Activated naive CD4-positive, alpha-beta T cell treated with anti-CD3 and anti-CD28 coated beads, Interleukin-2, amount 10 ng/mL, durations not matched to agents 7 days and 5 days (primary cell): ENCODE measurements around the gene SPZ1.
"Not testable (repeated sequence)": the region's sequence is repeated elsewhere in the genome, so short reads cannot be mapped to it uniquely, and the experiment has no call there.

ENCODE experiments used
- CTCF ChIA-PET: fragments of 350-600 bp; sonication (Branson Sonifier 250); formaldehyde crosslinking; loops from one replicate; lab custom pipeline; 2021; ENCODE audit warnings: antibody characterized with exemption; lab: Charles Lee
- DNase-seq: peaks from one replicate; pipeline ENCODE4 v3.0.0-alpha.2; 2020
- H3K27ac Mint-ChIP-seq: one replicate; pipeline ENCODE4 v1.8.0; 2021; ENCODE audit warnings: mild to moderate bottlenecking, moderate library complexity, mixed read lengths
- H3K27me3 Mint-ChIP-seq: one replicate; pipeline ENCODE4 v1.8.0; 2021; ENCODE audit warnings: mild to moderate bottlenecking, mixed read lengths
- H3K36me3 Mint-ChIP-seq: one replicate; pipeline ENCODE4 v1.8.0; 2021; ENCODE audit warnings: mixed read lengths
- H3K4me1 Mint-ChIP-seq: one replicate; pipeline ENCODE4 v1.8.0; 2021; ENCODE audit warnings: mixed read lengths
- H3K4me3 Mint-ChIP-seq: one replicate; pipeline ENCODE4 v1.8.0; 2021; ENCODE audit warnings: mild to moderate bottlenecking, moderate library complexity, mixed read lengths
- H3K9me3 Mint-ChIP-seq: one replicate; pipeline ENCODE4 v1.8.0; 2021; ENCODE audit warnings: mixed read lengths

Gene SPZ1

GRCh38 chr5:80351019-80351418 lies 31.2 kb downstream of the SPZ1 start:
- DNase-seq, CTCF ChIA-PET, H3K27me3 Mint-ChIP-seq, H3K9me3 Mint-ChIP-seq, H3K27ac Mint-ChIP-seq, H3K36me3 Mint-ChIP-seq, H3K4me1 Mint-ChIP-seq, H3K4me3 Mint-ChIP-seq: not testable (repeated sequence)

DNA sequence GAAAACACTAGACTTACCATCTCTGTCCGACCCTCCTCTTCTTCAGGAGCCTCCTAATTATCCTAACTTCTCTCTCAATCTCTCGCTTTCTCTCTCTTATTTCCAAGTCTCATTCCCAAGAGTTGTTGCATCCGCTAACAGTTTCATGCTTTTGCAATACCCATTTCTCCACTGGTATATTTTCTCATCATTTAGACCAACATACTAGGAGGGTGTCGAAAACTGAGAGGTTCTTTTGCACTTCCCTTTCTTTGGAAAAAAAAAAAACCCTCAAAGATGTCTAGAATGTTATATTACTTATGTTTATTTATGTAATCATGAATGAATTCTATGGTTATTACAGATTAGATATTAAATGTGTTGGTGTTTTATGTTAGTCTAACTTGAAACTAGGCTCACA lies 35.9 kb downstream of the SPZ1 start:
- no peak overlapping the region for H3K4me3 Mint-ChIP-seq
- no peak for DNase-seq
- peaks cover 7% of the 10 kb centered on the region for H3K27me3 Mint-ChIP-seq
- no peaks in the 10 kb centered on the region for H3K9me3 Mint-ChIP-seq
- no peaks in the 10 kb centered on the region for H3K36me3 Mint-ChIP-seq
- CTCF ChIA-PET, result no interaction called here
- H3K4me1 Mint-ChIP-seq, result no peaks in the 10 kb centered on the region
- no peak overlapping the region for H3K27ac Mint-ChIP-seq

GRCh38 chr5:80357671-80358070 lies 37.9 kb downstream of the SPZ1 start:
- H3K4me1 Mint-ChIP-seq, result no peaks in the 10 kb centered on the region
- no peaks in the 10 kb centered on the region for H3K36me3 Mint-ChIP-seq
- CTCF ChIA-PET, result interaction anchor here (1.1 to 1.3 kb wide), 2 partner anchors 12 to 28 kb away, joined by 3 to 4 read pairs; no protein-coding TSS in a partner anchor
- no peak for DNase-seq
- H3K9me3 Mint-ChIP-seq, result no peaks in the 10 kb centered on the region
- no peak overlapping the region for H3K4me3 Mint-ChIP-seq
- no peak overlapping the region for H3K27ac Mint-ChIP-seq
- H3K27me3 Mint-ChIP-seq, result peaks cover 9% of the 10 kb centered on the region

- Mint-ChIP-seq H3K36me3 (no peaks in the 10 kb centered on the region), H3K9me3 (no peaks in the 10 kb centered on the region), H3K27ac (no peak overlapping the region), H3K4me1 (no peaks in the 10 kb centered on the region), H3K27me3 (peaks cover 9% of the 10 kb centered on the region), H3K4me3 (no peak overlapping the region)
- no peak for DNase-seq
- CTCF ChIA-PET, result no interaction called here
Measured at GRCh38 chr5:80360914-80361444, 41.2 kb downstream of the SPZ1 start.

DNA sequence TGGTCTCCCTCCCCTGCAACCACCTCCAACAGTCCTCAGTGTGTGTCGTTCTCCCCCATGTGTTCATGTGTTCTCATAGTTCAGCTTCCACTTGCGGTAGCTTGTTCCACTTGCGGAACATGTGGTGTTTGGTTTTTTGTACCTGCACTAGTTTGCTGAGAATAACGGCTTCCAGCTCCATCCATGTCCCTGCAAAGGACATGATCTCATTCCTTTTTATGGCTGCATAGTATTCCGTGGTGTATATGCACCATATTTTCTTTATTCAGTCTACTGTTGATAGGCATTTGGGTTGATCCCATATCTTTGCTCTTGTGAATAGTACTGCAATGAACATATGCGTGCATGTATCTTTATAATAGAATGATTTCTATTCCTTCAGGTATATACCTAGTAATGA lies 45.1 kb downstream of the SPZ1 start:
- no peak overlapping the region for H3K27ac Mint-ChIP-seq
- H3K9me3 Mint-ChIP-seq, result no peaks in the 10 kb centered on the region
- H3K27me3 Mint-ChIP-seq, result peaks cover 8% of the 10 kb centered on the region
- H3K36me3 Mint-ChIP-seq, result no peaks in the 10 kb centered on the region
- no peaks in the 10 kb centered on the region for H3K4me1 Mint-ChIP-seq
- no peak overlapping the region for H3K4me3 Mint-ChIP-seq
- CTCF ChIA-PET, result no interaction called here
- DNase-seq, result no peak

DNA sequence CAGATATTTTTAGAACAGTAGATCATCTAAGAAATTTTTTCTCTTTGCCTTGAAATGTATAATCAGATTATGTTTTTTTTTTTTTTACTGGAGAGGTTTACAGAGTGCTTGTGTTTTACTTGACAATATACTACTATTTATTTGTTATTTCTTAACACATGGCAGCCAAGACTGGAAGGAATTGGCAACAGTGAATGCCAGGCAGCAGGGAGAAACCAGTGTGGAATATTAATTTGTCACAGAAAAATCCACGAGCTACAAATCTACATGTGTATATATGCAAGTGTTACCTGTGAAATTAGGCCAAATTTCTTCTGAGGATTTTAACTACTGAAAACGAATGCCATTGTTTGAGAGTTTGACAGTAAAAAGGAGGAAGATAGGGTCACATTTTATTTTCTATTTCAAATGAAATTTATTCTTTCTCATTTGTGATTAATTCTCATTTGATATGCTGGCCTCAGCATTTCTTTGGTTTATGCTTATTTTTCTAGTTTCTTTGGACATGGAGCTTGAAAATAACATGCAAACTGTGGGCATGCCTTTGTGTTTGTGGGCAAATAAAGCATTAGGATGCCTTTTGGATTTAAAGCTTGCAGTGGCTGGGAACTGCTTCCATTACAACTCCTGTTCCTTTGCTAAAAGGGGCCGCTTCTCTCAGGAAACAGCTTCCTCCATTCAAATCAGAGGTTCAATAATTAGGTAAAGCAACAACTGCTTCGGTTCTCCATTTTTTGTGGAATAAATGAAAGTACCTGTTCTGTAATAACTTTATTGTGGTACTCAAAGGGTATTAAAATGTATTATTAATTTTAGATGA lies 49.1 kb downstream of the SPZ1 start:
- Mint-ChIP-seq H3K4me3 (no peak overlapping the region), H3K4me1 (no peaks in the 10 kb centered on the region), H3K27ac (no peak overlapping the region), H3K27me3 (peaks cover 15% of the 10 kb centered on the region), H3K9me3 (no peaks in the 10 kb centered on the region), H3K36me3 (no peaks in the 10 kb centered on the region)
- DNase-seq, result no peak
- CTCF ChIA-PET, result no interaction called here

DNA sequence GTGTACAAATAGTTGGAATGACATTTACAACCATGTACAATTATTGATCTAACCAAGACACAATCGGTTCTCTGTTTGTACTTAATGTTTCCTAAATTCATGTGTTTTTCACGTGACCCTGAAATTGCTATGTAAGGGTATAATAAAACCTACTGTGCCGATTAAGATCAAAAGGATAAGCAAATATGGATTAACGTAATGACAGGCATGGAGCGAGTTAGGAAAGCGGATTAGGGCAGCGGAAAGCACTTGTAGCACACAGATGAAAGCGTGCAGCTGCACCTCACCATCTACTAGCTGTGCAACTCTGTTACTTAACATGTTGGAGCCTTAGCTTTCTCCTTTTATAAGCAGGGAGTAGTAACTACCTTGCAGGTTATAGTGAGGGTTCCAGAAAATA lies 49.7 kb downstream of the SPZ1 start:
- H3K4me3 Mint-ChIP-seq, result no peak overlapping the region
- H3K27me3 Mint-ChIP-seq, result peaks cover 15% of the 10 kb centered on the region
- no peak overlapping the region for H3K27ac Mint-ChIP-seq
- no peaks in the 10 kb centered on the region for H3K4me1 Mint-ChIP-seq
- no peak for DNase-seq
- H3K36me3 Mint-ChIP-seq, result no peaks in the 10 kb centered on the region
- no peaks in the 10 kb centered on the region for H3K9me3 Mint-ChIP-seq
- CTCF ChIA-PET, result no interaction called here

DNA sequence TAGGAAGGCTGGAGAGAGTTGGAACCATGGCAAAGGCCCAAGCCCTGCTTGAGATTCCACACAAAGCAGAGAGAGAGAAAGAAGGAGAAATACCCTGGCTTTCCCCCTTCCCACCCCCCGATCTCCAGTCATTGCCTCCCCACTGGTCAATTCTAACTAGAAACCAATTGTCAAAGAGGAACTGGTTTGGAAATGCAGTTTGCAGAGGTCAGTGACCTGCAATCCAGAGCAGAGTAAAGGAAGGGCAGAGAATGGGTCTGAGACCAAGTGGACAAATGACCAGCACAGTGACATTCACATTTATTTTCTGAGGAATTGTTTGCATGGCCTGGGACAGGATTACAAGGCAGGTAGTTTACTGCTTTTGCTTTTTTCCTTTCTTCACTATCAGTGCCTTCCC lies 50.6 kb downstream of the SPZ1 start:
- H3K27me3 Mint-ChIP-seq, result peaks cover 15% of the 10 kb centered on the region
- no peaks in the 10 kb centered on the region for H3K4me1 Mint-ChIP-seq
- no peak overlapping the region for H3K4me3 Mint-ChIP-seq
- H3K9me3 Mint-ChIP-seq, result no peaks in the 10 kb centered on the region
- no peak overlapping the region for H3K27ac Mint-ChIP-seq
- no peaks in the 10 kb centered on the region for H3K36me3 Mint-ChIP-seq
- DNase-seq, result no peak
- CTCF ChIA-PET, result no interaction called here
